IPS-15b (cell line): ENCODE results near the gene PRF1.
"Not testable (repeated sequence)": the region's sequence is repeated elsewhere in the genome, so short reads cannot be mapped to it uniquely, and the experiment has no call there.

ENCODE experiments used
- H3K27me3 ChIP-seq: one replicate; pipeline ENCODE4 v1.6.1; 2013; ENCODE audit warnings: low read length; ENCODE audit not compliant: control insufficient read depth, insufficient read depth
- H3K36me3 ChIP-seq: one replicate; pipeline ENCODE4 v1.6.1; 2013; ENCODE audit warnings: low read length; ENCODE audit not compliant: control insufficient read depth, insufficient read depth
- H3K4me1 ChIP-seq: one replicate; pipeline ENCODE4 v1.6.1; 2013; ENCODE audit warnings: mild to moderate bottlenecking, low read length; ENCODE audit not compliant: control insufficient read depth, insufficient read depth
- H3K4me3 ChIP-seq: one replicate; pipeline ENCODE4 v1.5.1; 2013; ENCODE audit warnings: low read depth, low read length
- H3K9ac ChIP-seq: one replicate; pipeline ENCODE4 v1.6.1; 2013; ENCODE audit warnings: low read depth, mild to moderate bottlenecking, low read length
- H3K9me3 ChIP-seq: one replicate; pipeline ENCODE4 v1.6.1; 2013; ENCODE audit warnings: mild to moderate bottlenecking, low read length; ENCODE audit not compliant: control insufficient read depth, insufficient read depth

PRF1 gene

DNA sequence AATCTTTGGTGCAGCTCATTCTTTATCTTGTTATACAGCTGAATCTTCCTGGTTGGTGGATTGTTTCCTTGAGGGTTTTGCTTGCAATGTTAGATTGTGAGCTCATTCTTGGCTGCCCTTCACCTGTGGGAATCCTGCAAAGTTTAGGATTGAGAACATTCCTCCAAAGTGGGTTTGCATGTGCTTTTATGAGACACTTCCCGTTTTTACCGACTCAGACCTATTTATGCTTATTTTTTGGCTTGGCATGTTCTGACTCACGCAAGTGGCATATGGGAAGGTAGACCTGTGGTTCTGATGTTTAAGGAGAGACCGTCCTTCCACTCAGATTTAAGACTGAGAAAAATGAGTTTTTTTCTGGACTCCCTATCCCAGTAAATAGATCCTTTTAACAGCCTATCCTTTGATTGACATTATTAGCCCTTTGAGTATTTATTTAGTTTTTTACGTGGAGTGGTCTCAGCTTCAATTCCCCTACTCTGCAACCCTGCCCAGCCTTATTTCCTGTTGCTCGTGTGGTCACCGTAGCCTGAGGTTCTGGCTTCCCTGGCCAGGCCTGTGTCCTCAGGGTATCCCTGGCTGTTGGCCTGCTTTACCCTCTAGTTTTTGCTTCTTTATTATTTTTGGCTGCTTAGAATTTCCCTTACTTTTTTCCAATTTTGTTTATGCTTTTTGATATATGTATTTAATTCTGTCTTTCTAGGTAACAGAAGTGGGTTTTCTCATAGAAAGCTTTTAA, 13.4 kb upstream of the PRF1 start:
- Histone ChIP-seq H3K4me1 (no peaks in the 10 kb centered on the region), H3K9me3 (peaks cover 10% of the 10 kb centered on the region), H3K4me3 (no peak overlapping the region), H3K36me3 (peaks cover 5% of the 10 kb centered on the region), H3K9ac (peak overlapping the region; percentile 20), H3K27me3 (no peaks in the 10 kb centered on the region)

DNA sequence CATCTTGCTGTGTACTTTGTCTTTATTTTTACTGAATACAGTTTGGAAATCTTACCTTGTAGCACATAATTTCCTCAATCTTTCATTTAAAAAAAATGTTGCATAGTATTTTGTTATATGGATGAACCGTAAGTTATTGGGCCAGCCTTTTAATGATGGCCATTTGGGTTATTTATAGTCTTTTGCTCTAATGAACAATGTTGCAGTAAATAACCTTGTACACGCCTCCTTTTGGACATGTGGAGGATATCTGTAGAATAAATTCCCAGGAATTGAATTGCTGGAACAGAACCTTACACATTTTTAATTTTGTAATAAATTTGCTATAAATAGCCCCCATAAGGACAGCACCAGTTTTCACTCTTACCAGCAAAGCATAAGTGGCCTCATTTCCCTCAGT, 12.7 kb upstream of the PRF1 start:
- no peak overlapping the region for H3K4me3 ChIP-seq

DNA sequence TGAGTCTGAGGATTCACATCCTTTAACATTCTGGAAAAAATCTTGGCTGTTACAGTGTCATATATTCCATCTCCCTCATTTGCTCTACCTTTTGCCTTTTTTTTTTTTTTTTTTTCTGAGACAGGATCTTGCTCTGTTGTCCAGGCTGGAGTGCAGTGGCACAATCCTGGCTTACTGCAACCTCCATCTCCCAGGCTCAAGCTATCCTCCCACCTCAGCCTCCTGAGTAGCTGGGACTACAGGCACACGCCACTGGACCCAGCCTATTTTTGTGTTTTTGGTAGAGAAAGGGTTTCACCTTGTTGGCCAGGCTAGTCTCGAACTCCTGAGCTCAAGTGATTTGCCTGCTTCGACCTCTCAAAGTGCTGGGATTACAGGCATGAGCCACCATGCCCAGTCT, 11.8 kb upstream of the PRF1 start:
- not testable (repeated sequence) for H3K9me3 ChIP-seq, H3K4me1 ChIP-seq, H3K4me3 ChIP-seq, H3K36me3 ChIP-seq, H3K9ac ChIP-seq, H3K27me3 ChIP-seq

More for the DNA sequence above, 12.7 kb upstream of the PRF1 start:
- Histone ChIP-seq H3K9ac (no peak overlapping the region), H3K27me3 (no peaks in the 10 kb centered on the region), H3K4me1 (no peaks in the 10 kb centered on the region), H3K9me3 (peaks cover 4% of the 10 kb centered on the region), H3K36me3 (peaks cover 3% of the 10 kb centered on the region)

DNA sequence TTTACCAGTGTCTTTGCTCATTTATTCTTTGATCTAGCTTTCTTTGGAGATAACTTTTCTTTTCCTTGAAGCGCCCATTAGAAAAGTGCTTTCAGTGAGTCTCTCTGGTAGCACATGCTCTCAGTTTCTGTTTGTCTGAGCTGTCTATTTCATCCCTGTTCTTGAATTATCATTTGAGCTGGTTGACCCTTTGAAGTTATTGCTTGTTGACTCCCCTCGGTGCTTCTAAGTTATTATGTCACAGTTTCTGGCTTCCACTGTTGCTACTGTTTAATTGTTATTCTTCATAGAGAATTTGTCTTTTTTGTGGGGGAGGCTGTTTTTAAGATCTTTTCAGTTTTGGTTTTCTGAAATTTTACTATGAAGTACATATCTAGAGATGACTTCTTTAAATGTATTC, 11.4 kb upstream of the PRF1 start:
- Histone ChIP-seq H3K4me3 (no peak overlapping the region), H3K9me3 (no peaks in the 10 kb centered on the region), H3K4me1 (no peaks in the 10 kb centered on the region), H3K9ac (no peak overlapping the region), H3K27me3 (no peaks in the 10 kb centered on the region), H3K36me3 (no peaks in the 10 kb centered on the region)

DNA sequence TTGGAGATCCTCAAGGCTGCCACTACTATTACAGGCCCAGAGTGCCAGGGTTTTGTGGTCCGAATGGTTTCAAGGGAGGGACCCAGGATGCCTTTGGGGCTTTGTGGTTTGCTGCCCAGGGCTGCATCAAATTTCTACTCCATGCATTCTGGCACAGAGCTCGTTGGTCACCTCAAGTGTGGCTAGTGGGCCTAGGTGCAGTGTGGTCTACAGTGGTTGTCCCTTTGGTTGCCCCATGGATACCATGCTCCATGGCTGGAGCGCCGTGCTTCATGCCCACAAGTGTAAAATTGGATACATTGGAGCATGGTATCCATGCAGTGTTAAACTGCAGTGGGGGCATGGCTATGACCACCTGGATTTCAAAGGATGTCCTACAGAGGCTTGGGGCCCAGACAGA, 5.4 kb upstream of the PRF1 start:
- no peak overlapping the region for H3K9ac ChIP-seq
- H3K27me3 ChIP-seq, result no peaks in the 10 kb centered on the region
- no peaks in the 10 kb centered on the region for H3K4me1 ChIP-seq
- no peaks in the 10 kb centered on the region for H3K9me3 ChIP-seq
- H3K4me3 ChIP-seq, result no peak overlapping the region
- no peaks in the 10 kb centered on the region for H3K36me3 ChIP-seq

DNA sequence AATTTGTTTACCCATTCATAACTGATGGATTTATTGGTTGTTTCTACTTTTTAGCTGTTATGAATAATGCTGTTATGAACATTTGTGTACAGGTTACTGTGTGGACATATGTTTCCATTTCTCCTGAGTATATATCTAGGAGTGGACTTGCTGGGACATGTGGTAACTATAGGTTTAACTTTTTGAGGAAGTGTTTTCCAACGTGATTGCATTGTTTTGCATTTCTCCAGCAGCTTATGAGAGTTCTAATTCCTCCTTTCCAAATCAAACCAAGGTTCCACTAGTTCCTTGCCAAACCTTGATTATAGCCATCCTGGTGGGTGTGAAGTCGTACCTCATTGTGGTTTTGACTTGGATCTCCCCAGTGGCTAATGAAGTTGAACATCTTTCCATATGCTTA, 2.6 kb upstream of the PRF1 start:
- H3K9me3 ChIP-seq, result no peaks in the 10 kb centered on the region
- no peaks in the 10 kb centered on the region for H3K36me3 ChIP-seq
- H3K9ac ChIP-seq, result no peak overlapping the region
- H3K4me1 ChIP-seq, result no peaks in the 10 kb centered on the region
- no peak overlapping the region for H3K4me3 ChIP-seq
- H3K27me3 ChIP-seq, result no peaks in the 10 kb centered on the region

DNA sequence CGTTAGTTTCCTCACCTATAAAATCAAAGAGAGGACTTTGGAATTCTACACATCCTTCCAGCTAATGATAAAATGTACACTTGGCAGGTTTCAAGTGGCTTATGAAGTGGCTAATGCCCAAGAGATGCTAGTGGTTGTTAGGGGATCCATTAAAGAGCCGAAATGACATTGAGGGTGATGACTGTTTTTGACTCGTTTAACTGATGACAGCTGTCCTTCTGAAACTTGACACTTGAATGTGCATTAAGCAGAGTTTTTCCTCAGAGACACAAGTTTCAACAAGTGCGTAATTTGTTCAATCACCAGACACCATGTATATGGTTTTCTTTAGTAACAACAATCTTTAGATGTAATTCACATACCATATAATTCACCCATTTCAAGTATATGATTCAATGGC, 1.6 kb upstream of the PRF1 start:
- H3K4me3 ChIP-seq, result no peak overlapping the region
- H3K4me1 ChIP-seq, result no peaks in the 10 kb centered on the region
- H3K9ac ChIP-seq, result no peak overlapping the region
- no peaks in the 10 kb centered on the region for H3K9me3 ChIP-seq
- H3K27me3 ChIP-seq, result no peaks in the 10 kb centered on the region
- H3K36me3 ChIP-seq, result no peaks in the 10 kb centered on the region

DNA sequence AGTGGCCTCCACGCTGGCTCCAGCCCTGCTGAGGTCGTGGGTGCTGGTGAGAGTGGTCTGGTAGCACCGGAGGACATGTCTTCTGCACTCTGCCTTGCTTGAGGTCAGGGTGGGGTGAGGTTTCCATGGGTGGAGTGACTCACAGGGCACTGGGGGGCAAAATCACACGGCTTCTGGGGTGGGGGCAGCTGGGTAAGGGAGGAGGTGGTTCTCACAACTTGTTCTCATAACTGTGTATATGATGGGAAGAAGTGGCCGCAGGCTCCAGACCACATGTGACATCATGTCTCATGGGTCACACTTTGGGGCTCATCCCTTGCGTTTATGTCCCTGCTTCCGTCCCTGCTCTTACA, 884 bp upstream of the PRF1 start:
- no peaks in the 10 kb centered on the region for H3K27me3 ChIP-seq
- H3K4me1 ChIP-seq, result no peaks in the 10 kb centered on the region
- no peaks in the 10 kb centered on the region for H3K36me3 ChIP-seq
- H3K4me3 ChIP-seq, result no peak overlapping the region
- no peak overlapping the region for H3K9ac ChIP-seq
- H3K9me3 ChIP-seq, result no peaks in the 10 kb centered on the region

DNA sequence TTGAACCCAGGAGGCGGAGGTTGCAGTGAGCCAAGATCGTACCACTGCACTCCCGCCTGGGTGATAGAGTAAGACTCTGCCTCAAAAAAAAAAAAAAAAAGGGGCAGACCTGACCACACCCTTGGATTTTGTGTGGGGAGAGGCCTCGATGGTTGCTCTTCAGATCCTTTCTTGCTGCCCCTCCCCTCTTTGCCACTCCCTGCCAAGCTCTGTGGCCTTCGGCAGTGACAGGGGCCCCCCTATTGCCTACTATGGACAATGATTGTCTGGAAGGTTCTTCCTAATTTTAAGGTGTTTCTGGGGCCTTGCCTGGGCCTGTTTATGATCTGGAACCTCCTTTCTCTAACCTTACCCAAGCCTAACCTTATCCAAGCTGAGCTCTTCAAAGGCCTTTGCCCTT, 795 bp downstream of the PRF1 start:
- H3K9me3 ChIP-seq, result no peaks in the 10 kb centered on the region
- H3K36me3 ChIP-seq, result no peaks in the 10 kb centered on the region
- H3K27me3 ChIP-seq, result no peaks in the 10 kb centered on the region
- no peak overlapping the region for H3K4me3 ChIP-seq
- H3K4me1 ChIP-seq, result no peaks in the 10 kb centered on the region
- H3K9ac ChIP-seq, result no peak overlapping the region

DNA sequence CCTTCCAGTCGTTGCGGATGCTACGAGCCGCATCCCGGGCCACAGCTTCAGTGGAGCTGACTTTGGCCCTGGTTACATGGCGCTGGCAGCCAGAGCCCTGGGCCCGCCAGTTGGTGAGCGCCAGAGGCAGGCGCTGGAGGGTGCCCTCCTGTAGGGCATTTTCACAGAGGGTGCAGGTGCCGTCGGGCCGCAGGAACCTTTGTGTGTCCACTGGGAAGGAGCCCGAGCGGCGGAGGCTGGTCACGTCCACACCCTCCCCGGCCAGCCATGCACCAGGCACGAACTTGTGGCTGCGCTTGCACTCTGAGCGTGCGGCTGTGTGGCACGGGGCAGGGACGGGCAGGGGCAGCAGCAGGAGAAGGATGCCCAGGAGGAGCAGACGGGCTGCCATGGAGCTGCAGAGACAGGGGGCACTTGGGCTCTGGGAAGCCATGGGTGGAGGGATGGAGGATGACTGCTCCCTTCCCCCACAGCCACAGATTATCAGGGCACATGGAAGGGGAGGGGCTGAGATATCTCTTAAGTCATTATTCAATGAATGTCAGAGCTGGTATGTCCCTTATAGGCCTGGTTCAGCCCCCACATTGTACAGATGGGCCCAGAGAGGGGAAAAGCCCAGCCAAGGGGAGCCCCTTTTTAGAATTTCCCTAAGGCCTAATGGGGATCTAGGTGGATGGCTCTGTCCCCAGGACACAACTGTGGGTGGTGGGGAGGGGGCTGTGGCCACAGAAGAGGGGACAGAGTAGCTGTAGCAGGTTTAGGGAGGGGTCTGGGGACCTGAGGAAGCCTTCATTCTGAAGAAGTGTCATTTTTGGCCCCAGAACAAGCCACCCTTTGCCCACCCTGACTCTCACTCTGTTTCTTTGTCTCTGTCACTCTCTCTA, 1.8 kb downstream of the PRF1 start:
- Histone ChIP-seq H3K36me3 (no peaks in the 10 kb centered on the region), H3K27me3 (no peaks in the 10 kb centered on the region), H3K9ac (no peak overlapping the region), H3K4me1 (no peaks in the 10 kb centered on the region), H3K4me3 (no peak overlapping the region), H3K9me3 (no peaks in the 10 kb centered on the region)

DNA sequence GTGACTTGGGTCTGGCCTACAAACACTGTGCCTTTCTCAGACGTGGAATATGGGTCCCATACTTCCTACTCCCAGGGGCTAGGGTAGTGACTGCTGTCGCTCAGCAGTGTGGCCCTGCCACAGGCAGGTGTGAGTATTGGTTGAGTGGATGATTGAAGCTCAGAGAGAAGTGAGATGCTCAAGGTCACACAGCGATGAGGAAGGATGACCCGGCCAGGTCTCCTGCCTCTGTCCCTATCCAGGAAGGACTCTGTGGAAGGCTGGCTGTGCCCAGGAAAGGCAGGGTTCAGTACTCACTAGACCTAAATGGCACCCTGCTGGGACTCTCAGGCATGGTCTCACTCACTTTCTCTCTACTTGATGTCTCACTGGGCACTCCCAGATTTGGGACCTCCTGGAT, 2.8 kb downstream of the PRF1 start:
- H3K4me1 ChIP-seq, result no peaks in the 10 kb centered on the region
- no peaks in the 10 kb centered on the region for H3K27me3 ChIP-seq
- no peak overlapping the region for H3K4me3 ChIP-seq
- no peaks in the 10 kb centered on the region for H3K9me3 ChIP-seq
- H3K9ac ChIP-seq, result no peak overlapping the region
- H3K36me3 ChIP-seq, result no peaks in the 10 kb centered on the region

DNA sequence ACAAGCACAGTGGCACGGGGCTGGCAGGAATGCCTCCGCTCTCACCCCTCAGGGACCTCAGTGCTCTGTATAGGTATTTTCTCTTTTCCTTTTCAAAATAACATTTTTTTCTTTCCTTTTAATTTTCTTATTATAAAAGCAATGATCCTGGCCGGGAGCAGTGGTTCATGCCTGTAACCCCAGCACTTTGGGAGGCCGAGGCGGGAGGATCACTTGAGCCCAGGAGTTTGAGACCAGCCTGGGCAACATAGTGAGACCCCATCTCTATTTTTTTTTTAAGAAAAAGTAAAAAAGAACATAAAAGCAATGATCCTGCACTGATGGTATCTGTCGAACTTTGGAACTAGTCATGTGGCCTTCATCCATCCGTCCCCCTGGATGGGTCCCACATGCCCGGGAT, 3.2 kb downstream of the PRF1 start:
- H3K36me3 ChIP-seq, result no peaks in the 10 kb centered on the region
- no peaks in the 10 kb centered on the region for H3K27me3 ChIP-seq
- no peak overlapping the region for H3K4me3 ChIP-seq
- no peaks in the 10 kb centered on the region for H3K9me3 ChIP-seq
- H3K4me1 ChIP-seq, result no peaks in the 10 kb centered on the region
- no peak overlapping the region for H3K9ac ChIP-seq
